NB4 (cell line): ENCODE data around the gene FBXO28.

ENCODE experiments used
- POLR2A ChIP-seq: IDR thresholded peaks from 2 replicates; pipeline ENCODE4 v1.6.1; 2011; ENCODE audit warnings: mild to moderate bottlenecking; ENCODE audit not compliant: insufficient read length; ENCODE audit errors: extremely low read depth
- TF ChIP-seq, protein P1 (sequence below): IDR thresholded peaks from 2 replicates; pipeline ENCODE4 v1.6.1; 2011; ENCODE audit warnings: low read depth, low read length
- TF ChIP-seq, protein P2 (sequence below): IDR thresholded peaks from one replicate; pipeline ENCODE4 v1.5.1; 2012; ENCODE audit warnings: low read depth, low read length

- TF ChIP-seq POLR2A = no peak
- TF ChIP-seq, protein P1, sequence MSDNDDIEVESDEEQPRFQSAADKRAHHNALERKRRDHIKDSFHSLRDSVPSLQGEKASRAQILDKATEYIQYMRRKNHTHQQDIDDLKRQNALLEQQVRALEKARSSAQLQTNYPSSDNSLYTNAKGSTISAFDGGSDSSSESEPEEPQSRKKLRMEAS = no peak
- TF ChIP-seq, protein P2, sequence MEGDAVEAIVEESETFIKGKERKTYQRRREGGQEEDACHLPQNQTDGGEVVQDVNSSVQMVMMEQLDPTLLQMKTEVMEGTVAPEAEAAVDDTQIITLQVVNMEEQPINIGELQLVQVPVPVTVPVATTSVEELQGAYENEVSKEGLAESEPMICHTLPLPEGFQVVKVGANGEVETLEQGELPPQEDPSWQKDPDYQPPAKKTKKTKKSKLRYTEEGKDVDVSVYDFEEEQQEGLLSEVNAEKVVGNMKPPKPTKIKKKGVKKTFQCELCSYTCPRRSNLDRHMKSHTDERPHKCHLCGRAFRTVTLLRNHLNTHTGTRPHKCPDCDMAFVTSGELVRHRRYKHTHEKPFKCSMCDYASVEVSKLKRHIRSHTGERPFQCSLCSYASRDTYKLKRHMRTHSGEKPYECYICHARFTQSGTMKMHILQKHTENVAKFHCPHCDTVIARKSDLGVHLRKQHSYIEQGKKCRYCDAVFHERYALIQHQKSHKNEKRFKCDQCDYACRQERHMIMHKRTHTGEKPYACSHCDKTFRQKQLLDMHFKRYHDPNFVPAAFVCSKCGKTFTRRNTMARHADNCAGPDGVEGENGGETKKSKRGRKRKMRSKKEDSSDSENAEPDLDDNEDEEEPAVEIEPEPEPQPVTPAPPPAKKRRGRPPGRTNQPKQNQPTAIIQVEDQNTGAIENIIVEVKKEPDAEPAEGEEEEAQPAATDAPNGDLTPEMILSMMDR = no peak
Measured at GRCh38 chr1:224211206-224211962, 97.5 kb downstream of the FBXO28 start.
